ENCODE data around the gene SLIT3. TPM values are rescaled to one million over a fixed set of nuclear protein-coding genes. Genes with fewer than 3 reads are reported as not detected.

The SLIT3 gene
- total and polyA plus RNA-seq, 2 experiments from 2014 or later, result 58.4 to 96.7 TPM

GRCh38 chr5:169335806-169336205, 34.9 kb upstream of the SLIT3 start:
- Histone ChIP-seq H4K20me1 (ENCODE audit: insufficient read depth, poor library complexity, severe bottlenecking) (no peaks in the 10 kb centered on the region), H3K79me2 (no peaks in the 10 kb centered on the region), H3K9me2 (replicated peaks; ENCODE audit: insufficient read depth) (no peaks in the 10 kb centered on the region), H3K36me3 (replicated peaks; ENCODE audit: insufficient read depth, low read depth) (no peaks in the 10 kb centered on the region), H3K27me3 (no peaks in the 10 kb centered on the region), H3K4me2 (no peak overlapping the region), H3K9me3 (ENCODE audit: low read depth) (no peaks in the 10 kb centered on the region), H3K4me1 (ENCODE audit: insufficient read depth) (peaks cover 5% of the 10 kb centered on the region), H3K4me3 (no peak overlapping the region), H3K27ac (no peak overlapping the region), H2AFZ (no peak overlapping the region)
- DNase-seq (ENCODE audit: low spot score), result no peak
- WGBS (ENCODE audit: low lambda C conversion rate, missing lambda C conversion rate), result 68% methylated on average over 2 of the region's 2 CpGs
- no peak for TF ChIP-seq EZH2phosphoT487 (IDR thresholded peaks at IDR 0.05; ENCODE audit: low read depth, severe bottlenecking, unreplicated experiment)
- TF ChIP-seq CTCF (IDR thresholded peaks at IDR 0.05; ENCODE audit: poor library complexity), result no peak
- no peak for TF ChIP-seq EZH2 (IDR thresholded peaks at IDR 0.05; ENCODE audit: borderline replicate concordance)

- Histone ChIP-seq H2AFZ (no peak overlapping the region), H3K27me3 (no peaks in the 10 kb centered on the region), H3K27ac (no peak overlapping the region), H3K4me1 (ENCODE audit: insufficient read depth) (peaks cover 5% of the 10 kb centered on the region), H3K9me3 (ENCODE audit: low read depth) (no peaks in the 10 kb centered on the region), H3K4me2 (no peak overlapping the region), H3K9me2 (replicated peaks; ENCODE audit: insufficient read depth) (no peaks in the 10 kb centered on the region), H3K4me3 (no peak overlapping the region), H3K79me2 (no peaks in the 10 kb centered on the region), H3K36me3 (replicated peaks; ENCODE audit: insufficient read depth, low read depth) (no peaks in the 10 kb centered on the region), H4K20me1 (ENCODE audit: insufficient read depth, poor library complexity, severe bottlenecking) (no peaks in the 10 kb centered on the region)
- 76% methylated on average over 6 of the region's 6 CpGs for WGBS (ENCODE audit: low lambda C conversion rate, missing lambda C conversion rate)
- DNase-seq (ENCODE audit: low spot score), result no peak
- TF ChIP-seq EZH2 (IDR thresholded peaks at IDR 0.05; ENCODE audit: borderline replicate concordance), result no peak
Measured at GRCh38 chr5:169333518-169333917, 32.6 kb upstream of the SLIT3 start.

- Histone ChIP-seq H3K27me3 (no peaks in the 10 kb centered on the region), H3K9me2 (replicated peaks; ENCODE audit: insufficient read depth) (no peaks in the 10 kb centered on the region), H3K4me3 (no peak overlapping the region), H3K79me2 (no peaks in the 10 kb centered on the region), H3K4me2 (no peak overlapping the region), H3K9me3 (ENCODE audit: low read depth) (no peaks in the 10 kb centered on the region), H3K27ac (no peak overlapping the region), H3K4me1 (ENCODE audit: insufficient read depth) (peaks cover 4% of the 10 kb centered on the region), H2AFZ (no peak overlapping the region), H3K36me3 (replicated peaks; ENCODE audit: insufficient read depth, low read depth) (no peaks in the 10 kb centered on the region), H4K20me1 (ENCODE audit: insufficient read depth, poor library complexity, severe bottlenecking) (no peaks in the 10 kb centered on the region)
- peak; percentile 55 for DNase-seq (ENCODE audit: low spot score)
- 60% methylated on average over 4 of the region's 4 CpGs for WGBS (ENCODE audit: low lambda C conversion rate, missing lambda C conversion rate)
- TF ChIP-seq EZH2 (IDR thresholded peaks at IDR 0.05; ENCODE audit: borderline replicate concordance), result no peak
- TF ChIP-seq CTCF (IDR thresholded peaks at IDR 0.05; ENCODE audit: poor library complexity), result peak; percentile 22
Measured at GRCh38 chr5:169331292-169331852, 30.4 kb upstream of the SLIT3 start.

- H3K4me3 ChIP-seq, result no peak overlapping the region
- H2AFZ ChIP-seq, result no peak overlapping the region
- WGBS (ENCODE audit: low lambda C conversion rate, missing lambda C conversion rate), result 85% methylated on average over 5 of the region's 5 CpGs
- no peak for TF ChIP-seq EZH2phosphoT487 (IDR thresholded peaks at IDR 0.05; ENCODE audit: low read depth, severe bottlenecking, unreplicated experiment)
- TF ChIP-seq CTCF (IDR thresholded peaks at IDR 0.05; ENCODE audit: poor library complexity), result no peak
- no peak for TF ChIP-seq EZH2 (IDR thresholded peaks at IDR 0.05; ENCODE audit: borderline replicate concordance)
- H4K20me1 ChIP-seq (ENCODE audit: insufficient read depth, poor library complexity, severe bottlenecking), result no peaks in the 10 kb centered on the region
- no peak overlapping the region for H3K4me2 ChIP-seq
- H3K9me2 ChIP-seq (replicated peaks; ENCODE audit: insufficient read depth), result no peaks in the 10 kb centered on the region
- H3K27ac ChIP-seq, result no peak overlapping the region
- H3K9me3 ChIP-seq (ENCODE audit: low read depth), result no peaks in the 10 kb centered on the region
- H3K4me1 ChIP-seq (ENCODE audit: insufficient read depth), result no peaks in the 10 kb centered on the region
- H3K79me2 ChIP-seq, result no peaks in the 10 kb centered on the region
- no peak for DNase-seq (ENCODE audit: low spot score)
- no peaks in the 10 kb centered on the region for H3K27me3 ChIP-seq
- H3K36me3 ChIP-seq (replicated peaks; ENCODE audit: insufficient read depth, low read depth), result no peaks in the 10 kb centered on the region
Measured at GRCh38 chr5:169328401-169328800, 27.5 kb upstream of the SLIT3 start.
